ENCODE results near the gene ANKRD53. TPM values are rescaled to one million over a fixed set of nuclear protein-coding genes. Genes with fewer than 3 reads are reported as not detected.

Gene ANKRD53
- 1 to 10 TPM in 2 of 4 donors, under 1 TPM in 2; 0.27 to 2.8 (median 0.97) TPM for total RNA-seq

GRCh38 chr2:70978341-70979179 is at the start of gene ANKRD53:
Gene ANKRD53, plus strand, starts transcription at chr2:70978630. Its CDS starts 16 bp downstream, at chr2:70978646.
- peak; percentile 66 for ATAC-seq
- peaks cover 0 to 29% (median 4%) of the 10 kb centered on the region in 3 donors for H3K4me1 ChIP-seq
- no peaks in the 10 kb centered on the region for H3K9me3 ChIP-seq
- peak within 1 kb of the TSS; percentile 67 to 72 for H3K4me3 ChIP-seq
- peaks cover 0 to 20% of the 10 kb centered on the region in 2 donors for H3K36me3 ChIP-seq
- 0% methylated on average over 3 of the region's 67 CpGs; no CpG with 5 or more reads in 1 of the 2 donors for WGBS, 2 donors (ENCODE audit: low coverage in 1 of 2)
- peak in 1 of 2 donors; percentile 7 for TF ChIP-seq POLR2A (IDR thresholded peaks at IDR 0.05)
- no peak for TF ChIP-seq EP300 (IDR thresholded peaks at IDR 0.05)
- peak in 1 of 4 experiments; percentile 8 for TF ChIP-seq CTCF (IDR thresholded peaks at IDR 0.05)
- H3K27me3 ChIP-seq: no peaks in the 10 kb centered on the region
- peak within 1 kb of the TSS; percentile 90 to 95 (median 91) for H3K27ac ChIP-seq

GRCh38 chr2:70930371-70931329 is 47.8 kb upstream of the ANKRD53 start:
- no peak overlapping the region for H3K27ac ChIP-seq
- H3K36me3 ChIP-seq: no peaks in the 10 kb centered on the region
- ATAC-seq: no peak
- H3K4me1 ChIP-seq: no peaks in the 10 kb centered on the region
- no peak overlapping the region for H3K4me3 ChIP-seq
- H3K9me3 ChIP-seq: no peaks in the 10 kb centered on the region
- no peak for TF ChIP-seq EP300 (IDR thresholded peaks at IDR 0.05)
- TF ChIP-seq POLR2AphosphoS5 (IDR thresholded peaks at IDR 0.05): no peak
- no peak for TF ChIP-seq POLR2A (IDR thresholded peaks at IDR 0.05)
- peaks cover 58% of the 10 kb centered on the region for H3K27me3 ChIP-seq
- 80 to 86% methylated on average over 1 of the region's 4 CpGs for WGBS, 2 donors (ENCODE audit: low coverage in 1 of 2)

GRCh38 chr2:70931376-70932000 is 46.9 kb upstream of the ANKRD53 start:
- no peaks in the 10 kb centered on the region for H3K4me1 ChIP-seq
- 60% methylated on average over 1 of the region's 9 CpGs for WGBS, 2 donors (ENCODE audit: low coverage in 1 of 2)
- H3K4me3 ChIP-seq: no peak overlapping the region
- peaks cover 64% of the 10 kb centered on the region for H3K27me3 ChIP-seq
- H3K27ac ChIP-seq: no peak overlapping the region
- no peaks in the 10 kb centered on the region for H3K9me3 ChIP-seq
- TF ChIP-seq CTCF (IDR thresholded peaks at IDR 0.05) (no peak), EP300 (IDR thresholded peaks at IDR 0.05) (no peak), POLR2AphosphoS5 (IDR thresholded peaks at IDR 0.05) (no peak), POLR2A (IDR thresholded peaks at IDR 0.05) (no peak)
- no peak for ATAC-seq
- no peaks in the 10 kb centered on the region for H3K36me3 ChIP-seq

GRCh38 chr2:70932631-70933230 is 45.7 kb upstream of the ANKRD53 start:
- Histone ChIP-seq H3K27me3 (peaks cover 64% of the 10 kb centered on the region), H3K9me3 (no peaks in the 10 kb centered on the region), H3K36me3 (no peaks in the 10 kb centered on the region), H3K4me3 (no peak overlapping the region), H3K4me1 (no peaks in the 10 kb centered on the region), H3K27ac (no peak overlapping the region)
- 89% methylated on average over 8 of the region's 21 CpGs; no CpG with 5 or more reads in 1 of the 2 donors for WGBS, 2 donors (ENCODE audit: low coverage in 1 of 2)
- TF ChIP-seq CTCF (IDR thresholded peaks at IDR 0.05) (no peak), EP300 (IDR thresholded peaks at IDR 0.05) (no peak), POLR2AphosphoS5 (IDR thresholded peaks at IDR 0.05) (no peak), POLR2A (IDR thresholded peaks at IDR 0.05) (no peak)
- ATAC-seq: no peak

Data from gastroesophageal sphincter (tissue), 4 donors.